GM19397 (cell line): ENCODE measurements around the gene ARMC8.

Experiments used
- ATAC-seq: cut with Tn5 transposase; IDR thresholded peaks from one replicate; pipeline ENCODE4 v1.9.1; 2021; ENCODE audit warnings: mild to moderate bottlenecking, moderate library complexity; ENCODE audit not compliant: unreplicated experiment

ARMC8 gene

GRCh38 chr3:138297876-138298275 lies 110.8 kb downstream of the ARMC8 start:
- ATAC-seq = no peak

GRCh38 chr3:138300647-138301046 lies 113.5 kb downstream of the ARMC8 start:
- ATAC-seq = no peak

- no peak for ATAC-seq
Measured at GRCh38 chr3:138303474-138303873, 116.4 kb downstream of the ARMC8 start.

- ATAC-seq = no peak
Measured at GRCh38 chr3:138307899-138308298, 120.8 kb downstream of the ARMC8 start.

GRCh38 chr3:138308783-138309182 lies 121.7 kb downstream of the ARMC8 start:
- no peak for ATAC-seq

- ATAC-seq = no peak
Measured at GRCh38 chr3:138310494-138310893, 123.4 kb downstream of the ARMC8 start.

GRCh38 chr3:138314751-138315150 lies 127.7 kb downstream of the ARMC8 start:
- ATAC-seq = no peak

- no peak for ATAC-seq
Measured at GRCh38 chr3:138317687-138318086, 130.6 kb downstream of the ARMC8 start.

- no peak for ATAC-seq
Measured at GRCh38 chr3:138323971-138324370, 136.9 kb downstream of the ARMC8 start.

- ATAC-seq = no peak
Measured at GRCh38 chr3:138325990-138326389, 138.9 kb downstream of the ARMC8 start.

GRCh38 chr3:138326866-138327595 lies 139.9 kb downstream of the ARMC8 start:
- ATAC-seq = no peak

GRCh38 chr3:138327831-138328230 lies 140.7 kb downstream of the ARMC8 start:
- no peak for ATAC-seq

GRCh38 chr3:138328341-138328740 lies 141.2 kb downstream of the ARMC8 start:
- no peak for ATAC-seq

- peak; percentile 74 for ATAC-seq
Measured at GRCh38 chr3:138329127-138329983, 142.3 kb downstream of the ARMC8 start, which contains the start of gene NME9. NME9 (minus strand) TSS chr3:138329851; CDS start chr3:138329335, 516 bp downstream.

GRCh38 chr3:138329984-138330293 lies 142.8 kb downstream of the ARMC8 start:
- no peak for ATAC-seq

GRCh38 chr3:138331143-138331894 lies 144.2 kb downstream of the ARMC8 start:
- ATAC-seq = no peak

- ATAC-seq = no peak
Measured at GRCh38 chr3:138332472-138333073, 145.5 kb downstream of the ARMC8 start.

GRCh38 chr3:138334608-138335007 lies 147.5 kb downstream of the ARMC8 start:
- no peak for ATAC-seq

GRCh38 chr3:138336454-138336999 lies 149.4 kb downstream of the ARMC8 start:
- no peak for ATAC-seq

GRCh38 chr3:138338244-138338643 lies 151.1 kb downstream of the ARMC8 start:
- no peak for ATAC-seq

GRCh38 chr3:138338811-138339210 lies 151.7 kb downstream of the ARMC8 start:
- no peak for ATAC-seq
